ENCODE data around the gene DNMBP.

GRCh38 chr10:99926925-99927720 lies 82.6 kb downstream of the DNMBP start:
- TF ChIP-seq NR1H2 (CRISPR knock-in tag; IDR thresholded peaks at IDR 0.05) (no peak), CTCF (IDR thresholded peaks at IDR 0.05) (no peak), CREM (CRISPR knock-in tag; IDR thresholded peaks at IDR 0.05) (no peak), TEAD4 (CRISPR knock-in tag; IDR thresholded peaks at IDR 0.05) (no peak), USF1 (CRISPR knock-in tag; IDR thresholded peaks at IDR 0.05) (no peak), NFE2L1 (CRISPR knock-in tag; IDR thresholded peaks at IDR 0.05) (no peak), PREB (CRISPR knock-in tag; IDR thresholded peaks at IDR 0.05; ENCODE audit: borderline replicate concordance) (no peak), ZNF423 (CRISPR knock-in tag; IDR thresholded peaks at IDR 0.05) (no peak), FOXP4 (CRISPR knock-in tag; IDR thresholded peaks at IDR 0.05) (no peak), ESRRA (CRISPR knock-in tag; IDR thresholded peaks at IDR 0.05; ENCODE audit: borderline replicate concordance) (no peak)
